Calu3 (cell line): ENCODE results near the gene DIMT1. TPM values are rescaled to one million over a fixed set of nuclear protein-coding genes. Genes with fewer than 3 reads are reported as not detected.

ENCODE experiments used
- BruUV-seq: library from RNA; stranded (reverse); fragments of 400-500 nt; replicated peaks from 2 replicates; lab custom pipeline; 2021; lab: Mats Ljungman, UMichigan
- CTCF ChIA-PET: fragments of 300-600 bp; sonication (Branson Sonifier 250); formaldehyde crosslinking; loops from one replicate; lab custom pipeline; 2022; ENCODE audit warnings: antibody characterized with exemption; lab: Charles Lee
- DNase-seq: peaks from one replicate; pipeline ENCODE4 v3.0.0; 2022
- H3K27ac Mint-ChIP-seq: one replicate; pipeline ENCODE4 v1.8.0; 2022; ENCODE audit warnings: mixed read lengths; ENCODE audit not compliant: unreplicated experiment
- H3K27me3 Mint-ChIP-seq: one replicate; pipeline ENCODE4 v1.8.0; 2022; ENCODE audit warnings: mixed read lengths; ENCODE audit not compliant: unreplicated experiment
- H3K36me3 Mint-ChIP-seq: one replicate; pipeline ENCODE4 v1.8.0; 2022; ENCODE audit warnings: mild to moderate bottlenecking, moderate library complexity, mixed read lengths; ENCODE audit not compliant: insufficient read depth, unreplicated experiment
- H3K4me1 Mint-ChIP-seq: one replicate; pipeline ENCODE4 v1.8.0; 2022; ENCODE audit warnings: mild to moderate bottlenecking, low read depth, mixed read lengths; ENCODE audit not compliant: unreplicated experiment
- H3K4me3 Mint-ChIP-seq: one replicate; pipeline ENCODE4 v1.8.0; 2022; ENCODE audit warnings: mild to moderate bottlenecking, low read depth, moderate library complexity, mixed read lengths; ENCODE audit not compliant: unreplicated experiment
- H3K9me3 Mint-ChIP-seq: one replicate; pipeline ENCODE4 v1.8.0; 2022; ENCODE audit warnings: low read depth, mixed read lengths; ENCODE audit not compliant: unreplicated experiment
- CTCF ChIP-seq: fragments of 200-600 bp; IDR thresholded peaks from one replicate; pipeline ENCODE4 v1.8.0; 2022; ENCODE audit warnings: antibody characterized with exemption; ENCODE audit not compliant: unreplicated experiment
- intact Hi-C: fragments of 100-400 bp; cut with micrococcal nuclease; formaldehyde crosslinking; loops from one replicate; pipeline ENCODE4 v1.10.0; 2022; ENCODE audit not compliant: unreplicated experiment
- total RNA-seq: library from RNA; stranded (reverse); gene quantifications from 2 replicates; pipeline ENCODE4 v1.2.3, GENCODE V29; 2022

The DIMT1 gene
- total RNA-seq, 1 experiment from 2014 or later, result 41.1 TPM

DNA sequence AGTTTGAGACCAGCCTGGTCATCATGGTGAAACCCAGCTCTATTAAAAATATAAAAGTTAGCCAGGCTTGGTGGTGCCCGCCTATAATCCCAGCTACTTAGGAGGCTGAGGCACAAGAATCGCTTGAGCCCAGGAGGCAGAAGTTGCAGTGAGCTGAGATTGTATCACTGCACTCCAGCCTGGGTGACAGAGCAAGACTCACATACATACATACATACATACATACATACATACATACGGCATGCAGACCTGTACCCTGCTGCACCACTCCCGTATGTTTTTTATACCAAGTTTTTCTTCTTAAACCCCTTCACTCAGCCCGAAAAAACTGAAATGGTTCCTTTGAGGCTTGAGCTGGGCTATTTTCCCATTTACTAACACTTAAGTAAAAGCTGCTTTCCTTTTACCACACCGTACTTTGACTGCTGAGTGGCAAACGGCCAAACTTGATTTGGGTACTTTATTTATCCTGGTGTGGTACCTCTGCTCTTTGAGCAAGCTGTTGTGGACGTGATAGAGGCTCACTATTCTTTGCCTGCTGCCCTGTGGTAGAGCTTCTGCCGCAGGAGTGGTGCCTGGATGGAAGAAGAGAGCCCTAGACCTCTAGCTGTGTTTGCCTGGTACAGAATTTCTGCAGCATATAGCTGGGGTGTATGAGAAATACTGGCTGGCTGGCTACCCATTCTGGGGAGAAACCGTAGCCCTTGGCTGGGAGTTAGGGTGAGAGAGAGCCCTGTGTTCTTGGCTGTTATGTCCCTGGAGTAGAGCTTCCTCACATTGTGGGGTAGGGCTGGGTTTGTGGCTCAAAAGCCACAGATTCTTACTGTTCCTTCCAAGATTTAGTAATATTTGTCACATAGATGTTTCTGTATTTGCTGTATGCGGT is 28.3 kb upstream of the DIMT1 start:
- Mint-ChIP-seq H3K4me3 (no peak overlapping the region), H3K27me3 (no peaks in the 10 kb centered on the region), H3K4me1 (no peaks in the 10 kb centered on the region), H3K36me3 (no peaks in the 10 kb centered on the region), H3K9me3 (no peaks in the 10 kb centered on the region), H3K27ac (no peak overlapping the region)
- intact Hi-C loops, result no loop called here
- no peak for DNase-seq
- TF ChIP-seq CTCF, result no peak
- BruUV-seq, result no TSS peak
- CTCF ChIA-PET, result interaction anchor here (1.1 to 1.3 kb wide), 2 partner anchors 18 to 28 kb away, joined by 3 read pairs; partner anchors contain the start of gene DIMT1

DNA sequence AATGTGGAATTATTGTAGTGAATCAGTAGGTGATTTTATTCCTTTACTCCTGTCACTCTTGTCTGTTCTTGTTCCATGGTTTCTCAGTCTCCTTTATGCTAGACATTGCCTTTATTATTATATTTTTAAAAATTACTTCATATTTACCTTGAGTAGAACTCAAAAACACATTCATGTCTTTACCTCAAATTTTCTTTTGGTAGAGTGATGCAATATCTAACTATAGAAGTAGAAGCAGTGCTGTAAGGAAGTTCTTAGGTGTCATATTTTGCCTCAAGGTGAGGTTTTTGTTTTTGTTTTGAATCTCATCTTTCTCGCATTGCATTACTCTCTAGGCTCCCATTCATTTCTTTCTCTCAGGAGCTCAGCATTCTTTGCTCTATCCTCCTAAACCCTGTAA is 21.1 kb upstream of the DIMT1 start:
- Mint-ChIP-seq H3K4me1 (no peaks in the 10 kb centered on the region), H3K27ac (no peak overlapping the region), H3K27me3 (no peaks in the 10 kb centered on the region), H3K9me3 (no peaks in the 10 kb centered on the region), H3K4me3 (no peak overlapping the region), H3K36me3 (no peaks in the 10 kb centered on the region)
- no peak for TF ChIP-seq CTCF
- BruUV-seq, result no TSS peak
- DNase-seq, result no peak
- CTCF ChIA-PET, result no interaction called here
- intact Hi-C loops, result no loop called here

DNA sequence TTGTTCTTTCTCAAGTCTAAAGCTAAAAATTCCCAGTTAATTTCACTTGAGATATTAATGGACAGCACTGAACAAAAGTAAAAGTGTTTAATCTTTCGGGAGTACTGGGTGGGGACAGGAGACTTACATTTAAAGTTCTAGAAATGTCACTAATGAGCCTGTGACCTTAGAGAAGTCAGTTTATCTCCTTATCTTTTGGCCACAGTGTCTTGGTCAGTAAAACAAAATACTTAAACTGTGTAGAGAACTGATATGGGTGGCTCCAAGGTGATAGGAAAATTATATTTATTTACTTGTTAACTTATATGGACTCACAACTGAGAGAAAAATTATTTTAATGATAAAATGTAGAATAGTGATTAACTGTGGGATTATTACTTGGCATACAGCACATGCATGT is 17.7 kb upstream of the DIMT1 start:
- CTCF ChIA-PET, result no interaction called here
- intact Hi-C loops, result no loop called here

DNA sequence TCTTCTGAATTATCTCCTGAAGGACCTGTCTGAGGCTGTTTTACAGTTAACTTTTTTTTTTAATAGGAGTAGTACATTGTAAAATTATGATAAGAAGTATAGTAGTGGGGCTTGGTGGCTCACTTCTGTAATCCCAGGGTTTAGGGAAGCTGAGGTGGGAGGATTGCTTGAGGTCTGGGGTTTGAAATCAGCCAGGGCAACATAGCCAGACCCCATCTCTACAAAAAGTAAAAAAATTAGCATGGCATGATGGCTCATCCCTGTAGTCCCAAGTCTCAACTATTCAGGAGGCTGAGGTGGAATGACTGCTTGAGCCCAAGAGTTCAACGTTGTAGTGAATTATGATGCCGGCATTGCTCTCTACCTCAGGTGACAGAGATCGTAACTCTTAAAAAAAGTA is 15.9 kb upstream of the DIMT1 start:
- Mint-ChIP-seq H3K27ac (no peak overlapping the region), H3K4me1 (peaks cover 1% of the 10 kb centered on the region), H3K4me3 (no peak overlapping the region), H3K9me3 (no peaks in the 10 kb centered on the region), H3K36me3 (no peaks in the 10 kb centered on the region), H3K27me3 (no peaks in the 10 kb centered on the region)
- intact Hi-C loops, result no loop called here
- no TSS peak for BruUV-seq
- DNase-seq, result no peak
- CTCF ChIA-PET, result no interaction called here
- no peak for TF ChIP-seq CTCF

More for the DNA sequence above, 17.7 kb upstream of the DIMT1 start:
- Mint-ChIP-seq H3K36me3 (no peaks in the 10 kb centered on the region), H3K4me1 (no peaks in the 10 kb centered on the region), H3K4me3 (no peak overlapping the region), H3K9me3 (no peaks in the 10 kb centered on the region), H3K27ac (no peak overlapping the region), H3K27me3 (no peaks in the 10 kb centered on the region)
- no peak for DNase-seq
- BruUV-seq, result no TSS peak
- TF ChIP-seq CTCF, result no peak
